Astrocyte of the spinal cord (primary cell): ENCODE results near the gene SCFD2.
A peak's percentile ranks its signal among the peaks of the same experiment; 100 is the strongest.
"Not testable (repeated sequence)": the region's sequence is repeated elsewhere in the genome, so short reads cannot be mapped to it uniquely, and the experiment has no call there.

Experiments used
- DNase-seq: peaks from one replicate; pipeline ENCODE4 v3.0.0; 2011; ENCODE audit warnings: low read depth, low spot score
- H3K4me3 ChIP-seq: 2 replicates; pipeline ENCODE4 v1.5.1; 2011; ENCODE audit warnings: low read depth, mild to moderate bottlenecking, low read length, moderate library complexity
- CTCF ChIP-seq: IDR thresholded peaks from 2 replicates; pipeline ENCODE4 v1.5.1; 2012; ENCODE audit warnings: low read depth, mild to moderate bottlenecking, low read length, inconsistent platforms
- in situ Hi-C: cut with HindIII; loops from 2 replicates; pipeline ENCODE4 v1.10.0; 2017; ENCODE audit warnings: low sequenced_read_pairs

SCFD2 gene

GRCh38 chr4:52994567-52994966 is 371.3 kb downstream of the SCFD2 start:
- TF ChIP-seq CTCF, result no peak
- DNase-seq, result no peak
- in situ Hi-C loops, result no loop called here
- no peak overlapping the region for H3K4me3 ChIP-seq

- TF ChIP-seq CTCF, result no peak
- in situ Hi-C loops, result no loop called here
- DNase-seq, result no peak
- H3K4me3 ChIP-seq, result no peak overlapping the region
These were observed 372.1 kb downstream of the SCFD2 start for GRCh38 chr4:52993771-52994170.

- in situ Hi-C loops, DNase-seq, H3K4me3 ChIP-seq: not testable (repeated sequence)
These were observed 373.3 kb downstream of the SCFD2 start for GRCh38 chr4:52992551-52992950.

DNA sequence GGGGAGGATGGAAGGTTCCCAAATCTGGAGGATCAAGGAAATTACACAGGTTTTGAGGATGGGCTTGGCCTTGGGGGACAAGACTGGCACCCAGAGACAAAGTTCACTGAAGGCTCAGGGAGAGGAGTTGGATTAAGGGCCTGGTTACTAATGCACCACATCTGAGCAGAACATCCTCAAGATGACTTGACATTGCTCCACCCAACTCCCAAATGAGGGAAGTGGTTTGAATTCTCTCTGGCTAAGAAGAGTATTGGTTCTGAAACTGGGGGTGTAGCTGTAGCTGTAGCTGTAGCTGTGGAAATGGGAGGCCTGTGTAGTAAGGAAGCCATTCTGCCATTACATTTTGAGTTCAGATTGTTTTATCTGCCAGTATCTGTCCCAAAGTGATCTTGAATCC is 374.4 kb downstream of the SCFD2 start:
- TF ChIP-seq CTCF, result no peak
- in situ Hi-C loops, result no loop called here
- H3K4me3 ChIP-seq, result no peak overlapping the region
- DNase-seq, result no peak

DNA sequence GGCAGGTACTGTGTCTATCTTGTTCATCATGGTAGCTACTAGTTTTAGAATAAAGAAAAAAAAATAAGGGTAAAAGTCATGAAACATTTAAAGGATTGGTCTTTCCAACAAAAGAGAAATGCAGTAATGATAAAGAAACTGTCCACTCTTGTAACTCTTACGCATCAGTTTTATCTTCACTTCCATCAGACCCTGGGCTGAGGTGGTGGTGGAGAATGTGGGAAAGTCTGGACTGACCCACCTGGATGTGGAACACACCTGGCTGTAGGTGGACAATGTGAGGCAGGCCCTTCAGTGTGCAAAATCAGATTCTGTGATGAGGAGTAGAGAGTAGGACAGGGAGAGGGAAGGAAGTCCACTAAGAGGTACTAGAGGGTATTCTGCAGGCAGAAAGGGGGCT is 375.2 kb downstream of the SCFD2 start:
- TF ChIP-seq CTCF, result no peak
- no peak for DNase-seq
- in situ Hi-C loops, result no loop called here
- H3K4me3 ChIP-seq, result no peak overlapping the region

DNA sequence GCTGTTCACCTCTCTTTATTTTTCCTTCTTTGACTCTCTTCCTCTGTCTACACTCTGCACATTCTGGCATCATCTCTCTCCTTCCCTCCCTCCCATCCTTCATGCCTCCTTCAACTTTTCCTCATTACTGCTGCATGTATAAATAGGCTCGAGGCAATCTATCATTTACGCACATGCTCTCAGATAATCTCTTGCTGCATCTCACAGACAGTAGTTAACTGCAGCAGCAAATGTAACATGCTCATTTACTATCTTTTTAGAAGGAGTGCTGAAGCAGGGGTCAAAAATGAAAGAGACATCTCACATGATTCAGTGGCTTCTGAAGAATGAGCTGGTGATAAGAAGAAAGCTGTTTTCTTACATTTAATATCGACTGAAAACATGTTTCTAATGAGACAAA is 376.0 kb downstream of the SCFD2 start:
- no peak for DNase-seq
- no peak overlapping the region for H3K4me3 ChIP-seq
- in situ Hi-C loops, result no loop called here

DNA sequence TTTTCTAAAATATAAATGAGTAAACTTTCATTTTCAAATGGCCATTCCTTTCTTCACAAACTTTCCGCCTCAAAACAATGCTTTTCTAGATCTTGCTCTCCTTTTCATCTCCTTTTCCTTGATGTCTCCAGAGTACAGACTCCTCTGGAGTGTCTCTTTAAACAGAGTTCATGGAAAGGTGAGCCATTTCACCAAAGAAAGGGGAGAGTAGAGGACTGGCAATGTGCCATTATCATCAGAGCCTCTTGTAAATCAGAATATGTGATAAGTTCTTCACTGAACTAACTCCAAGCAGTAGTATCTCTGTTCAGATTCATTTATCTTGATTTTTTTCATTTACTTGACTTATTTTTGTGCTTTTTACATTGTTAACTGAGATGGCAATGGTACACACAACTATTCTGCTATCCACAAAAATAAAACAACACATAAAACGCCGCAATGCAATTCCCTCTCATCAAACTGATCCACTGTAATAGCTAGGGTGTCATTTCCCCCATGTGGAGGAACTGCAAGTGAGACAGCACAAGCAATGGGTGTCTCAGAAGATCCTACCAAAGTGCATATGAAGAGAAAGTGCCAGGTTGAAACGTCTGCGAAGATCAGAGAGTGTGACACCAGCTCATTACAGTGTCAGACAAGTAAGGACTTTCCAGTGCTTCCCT is 378.3 kb downstream of the SCFD2 start:
- in situ Hi-C loops, result no loop called here

More for the DNA sequence above, 376.0 kb downstream of the SCFD2 start:
- no peak for TF ChIP-seq CTCF

More for the DNA sequence above, 378.3 kb downstream of the SCFD2 start:
- TF ChIP-seq CTCF, result no peak
- H3K4me3 ChIP-seq, result no peak overlapping the region
- peak; percentile 52 for DNase-seq
